ENCODE data around the gene LRP6.
"Not testable (repeated sequence)": the region's sequence is repeated elsewhere in the genome, so short reads cannot be mapped to it uniquely, and the experiment has no call there.

Gene LRP6

GRCh38 chr12:12153596-12153995 is 113.2 kb downstream of the LRP6 start:
- Histone ChIP-seq H3K36me3 (replicated peaks in 1 of 2; ENCODE audit: control insufficient read depth in 2 of 2, insufficient read depth in 2 of 2, low read length in 2 of 2) (peaks cover 16 to 92% of the 10 kb centered on the region in 2 donors), H3K23ac (ENCODE audit: low read depth, low read length, poor library complexity) (no peak overlapping the region), H3K14ac (ENCODE audit: low read length) (no peak overlapping the region), H2AK5ac (ENCODE audit: low read depth, low read length) (no peak overlapping the region), H3K4me2 (ENCODE audit: insufficient read depth, low read length, poor library complexity, severe bottlenecking) (no peak overlapping the region), H3K18ac (ENCODE audit: low read length) (no peak overlapping the region), H3K27me3 (ENCODE audit: control insufficient read depth in 3 of 3, insufficient read depth in 3 of 3, low read depth in 1 of 3, low read length in 3 of 3) (no peaks in the 10 kb centered on the region), H2BK12ac (ENCODE audit: low read length) (no peak overlapping the region), H3K79me1 (ENCODE audit: low read depth, low read length) (no peaks in the 10 kb centered on the region), H3K27ac (replicated peaks; ENCODE audit: low read length) (no peak overlapping the region), H3K9me3 (replicated peaks in 1 of 2; ENCODE audit: control insufficient read depth in 2 of 2, insufficient read depth in 1 of 2, low read depth in 1 of 2, low read length in 2 of 2) (no peaks in the 10 kb centered on the region), H3K4me3 (ENCODE audit: low read length in 2 of 2) (no peak overlapping the region), H3K9ac (ENCODE audit: low read depth, low read length, poor library complexity) (no peak overlapping the region), H3K4ac (ENCODE audit: low read length) (no peak overlapping the region), H4K91ac (ENCODE audit: low read depth, low read length, poor library complexity) (no peak overlapping the region), H3K4me1 (ENCODE audit: control insufficient read depth in 2 of 2, insufficient read depth in 1 of 2, low read depth in 1 of 2, low read length in 2 of 2) (no peaks in the 10 kb centered on the region), H2BK5ac (ENCODE audit: low read length) (no peak overlapping the region), H2AFZ (ENCODE audit: low read length) (no peak overlapping the region), H2BK120ac (ENCODE audit: low read depth, low read length) (no peak overlapping the region), H4K8ac (ENCODE audit: low read depth, low read length) (no peak overlapping the region), H2BK15ac (ENCODE audit: low read length) (no peak overlapping the region)
- DNase-seq (ENCODE audit: low spot score) = no peak
- WGBS, 2 donors (ENCODE audit: extremely low coverage in 2 of 2, insufficient read length in 2 of 2, insufficient replicate concordance in 1 of 2) = no CpG with 5 or more reads among the region's 3 CpGs

- H3K36me3 ChIP-seq (replicated peaks in 1 of 2; ENCODE audit: control insufficient read depth in 2 of 2, insufficient read depth in 2 of 2, low read length in 2 of 2) = peaks cover 7 to 91% of the 10 kb centered on the region in 2 donors
- no peak overlapping the region for H3K23ac ChIP-seq (ENCODE audit: low read depth, low read length, poor library complexity)
- H3K27me3 ChIP-seq (ENCODE audit: control insufficient read depth in 3 of 3, insufficient read depth in 3 of 3, low read depth in 1 of 3, low read length in 3 of 3) = no peaks in the 10 kb centered on the region
- no peak overlapping the region for H3K27ac ChIP-seq (replicated peaks; ENCODE audit: low read length)
- H2BK15ac ChIP-seq (ENCODE audit: low read length) = no peak overlapping the region
- H3K14ac ChIP-seq (ENCODE audit: low read length) = no peak overlapping the region
- H3K4me2 ChIP-seq (ENCODE audit: insufficient read depth, low read length, poor library complexity, severe bottlenecking) = no peak overlapping the region
- peaks cover 1% of the 10 kb centered on the region for H3K79me1 ChIP-seq (ENCODE audit: low read depth, low read length)
- no peak for DNase-seq (ENCODE audit: low spot score)
- no peak overlapping the region for H3K18ac ChIP-seq (ENCODE audit: low read length)
- no peak overlapping the region for H3K4me3 ChIP-seq (ENCODE audit: low read length in 2 of 2)
- no peak overlapping the region for H2BK5ac ChIP-seq (ENCODE audit: low read length)
- H2BK12ac ChIP-seq (ENCODE audit: low read length) = no peak overlapping the region
- H3K4ac ChIP-seq (ENCODE audit: low read length) = no peak overlapping the region
- H2AK5ac ChIP-seq (ENCODE audit: low read depth, low read length) = no peak overlapping the region
- no peaks in the 10 kb centered on the region for H3K4me1 ChIP-seq (ENCODE audit: control insufficient read depth in 2 of 2, insufficient read depth in 1 of 2, low read depth in 1 of 2, low read length in 2 of 2)
- no peak overlapping the region for H4K8ac ChIP-seq (ENCODE audit: low read depth, low read length)
- H3K9me3 ChIP-seq (replicated peaks in 1 of 2; ENCODE audit: control insufficient read depth in 2 of 2, insufficient read depth in 1 of 2, low read depth in 1 of 2, low read length in 2 of 2) = peaks cover 0 to 3% of the 10 kb centered on the region in 2 donors
- no peak overlapping the region for H2BK120ac ChIP-seq (ENCODE audit: low read depth, low read length)
- H2AFZ ChIP-seq (ENCODE audit: low read length) = no peak overlapping the region
- no peak overlapping the region for H4K91ac ChIP-seq (ENCODE audit: low read depth, low read length, poor library complexity)
- H3K9ac ChIP-seq (ENCODE audit: low read depth, low read length, poor library complexity) = no peak overlapping the region
- no CpG with 5 or more reads among the region's 6 CpGs for WGBS, 2 donors (ENCODE audit: extremely low coverage in 2 of 2, insufficient read length in 2 of 2, insufficient replicate concordance in 1 of 2)
Observed at GRCh38 chr12:12147111-12147510, 119.7 kb downstream of the LRP6 start.

- H3K4me2 ChIP-seq (ENCODE audit: insufficient read depth, low read length, poor library complexity, severe bottlenecking); H3K4me1 ChIP-seq (ENCODE audit: control insufficient read depth in 2 of 2, insufficient read depth in 1 of 2, low read depth in 1 of 2, low read length in 2 of 2); H3K27ac ChIP-seq (replicated peaks; ENCODE audit: low read length); H4K91ac ChIP-seq (ENCODE audit: low read depth, low read length, poor library complexity); H4K8ac ChIP-seq (ENCODE audit: low read depth, low read length); H2BK5ac ChIP-seq (ENCODE audit: low read length); H2AK5ac ChIP-seq (ENCODE audit: low read depth, low read length); H2BK15ac ChIP-seq (ENCODE audit: low read length); H2BK12ac ChIP-seq (ENCODE audit: low read length); H3K14ac ChIP-seq (ENCODE audit: low read length); H3K79me1 ChIP-seq (ENCODE audit: low read depth, low read length); H2BK120ac ChIP-seq (ENCODE audit: low read depth, low read length); H3K27me3 ChIP-seq (ENCODE audit: control insufficient read depth in 3 of 3, insufficient read depth in 3 of 3, low read depth in 1 of 3, low read length in 3 of 3); DNase-seq (ENCODE audit: low spot score); H3K23ac ChIP-seq (ENCODE audit: low read depth, low read length, poor library complexity); H3K18ac ChIP-seq (ENCODE audit: low read length); H2AFZ ChIP-seq (ENCODE audit: low read length); H3K9ac ChIP-seq (ENCODE audit: low read depth, low read length, poor library complexity); H3K9me3 ChIP-seq (replicated peaks in 1 of 2; ENCODE audit: control insufficient read depth in 2 of 2, insufficient read depth in 1 of 2, low read depth in 1 of 2, low read length in 2 of 2); H3K4me3 ChIP-seq (ENCODE audit: low read length in 2 of 2); H3K4ac ChIP-seq (ENCODE audit: low read length): not testable (repeated sequence)
- no CpG with 5 or more reads among the region's 1 CpG for WGBS, 2 donors (ENCODE audit: extremely low coverage in 2 of 2, insufficient read length in 2 of 2, insufficient replicate concordance in 1 of 2)
- H3K36me3 ChIP-seq (replicated peaks in 1 of 2; ENCODE audit: control insufficient read depth in 2 of 2, insufficient read depth in 2 of 2, low read length in 2 of 2) = peaks cover 4 to 91% of the 10 kb centered on the region in 2 donors
Observed at GRCh38 chr12:12144531-12144930, 122.3 kb downstream of the LRP6 start.

GRCh38 chr12:12141000-12141399 is 125.8 kb downstream of the LRP6 start:
- H3K18ac ChIP-seq (ENCODE audit: low read length) = no peak overlapping the region
- no peak overlapping the region for H3K4ac ChIP-seq (ENCODE audit: low read length)
- H2AFZ ChIP-seq (ENCODE audit: low read length) = no peak overlapping the region
- H2AK5ac ChIP-seq (ENCODE audit: low read depth, low read length) = no peak overlapping the region
- no peaks in the 10 kb centered on the region for H3K27me3 ChIP-seq (ENCODE audit: control insufficient read depth in 3 of 3, insufficient read depth in 3 of 3, low read depth in 1 of 3, low read length in 3 of 3)
- no peak overlapping the region for H3K4me2 ChIP-seq (ENCODE audit: insufficient read depth, low read length, poor library complexity, severe bottlenecking)
- H3K9me3 ChIP-seq (replicated peaks in 1 of 2; ENCODE audit: control insufficient read depth in 2 of 2, insufficient read depth in 1 of 2, low read depth in 1 of 2, low read length in 2 of 2) = peaks cover 0 to 3% of the 10 kb centered on the region in 2 donors
- no peak overlapping the region for H3K9ac ChIP-seq (ENCODE audit: low read depth, low read length, poor library complexity)
- no peak overlapping the region for H2BK5ac ChIP-seq (ENCODE audit: low read length)
- no peak overlapping the region for H3K27ac ChIP-seq (replicated peaks; ENCODE audit: low read length)
- H3K14ac ChIP-seq (ENCODE audit: low read length) = no peak overlapping the region
- no peak overlapping the region for H2BK15ac ChIP-seq (ENCODE audit: low read length)
- peaks cover 0 to 89% of the 10 kb centered on the region in 2 donors for H3K36me3 ChIP-seq (replicated peaks in 1 of 2; ENCODE audit: control insufficient read depth in 2 of 2, insufficient read depth in 2 of 2, low read length in 2 of 2)
- H3K4me1 ChIP-seq (ENCODE audit: control insufficient read depth in 2 of 2, insufficient read depth in 1 of 2, low read depth in 1 of 2, low read length in 2 of 2) = no peaks in the 10 kb centered on the region
- H2BK12ac ChIP-seq (ENCODE audit: low read length) = no peak overlapping the region
- no peak for DNase-seq (ENCODE audit: low spot score)
- no peak overlapping the region for H2BK120ac ChIP-seq (ENCODE audit: low read depth, low read length)
- no peaks in the 10 kb centered on the region for H3K79me1 ChIP-seq (ENCODE audit: low read depth, low read length)
- H4K8ac ChIP-seq (ENCODE audit: low read depth, low read length) = no peak overlapping the region
- H4K91ac ChIP-seq (ENCODE audit: low read depth, low read length, poor library complexity) = no peak overlapping the region
- no peak overlapping the region for H3K4me3 ChIP-seq (ENCODE audit: low read length in 2 of 2)
- H3K23ac ChIP-seq (ENCODE audit: low read depth, low read length, poor library complexity) = no peak overlapping the region

Measured in neuronal stem cell (in vitro differentiated cells).